GM23248 (cell line): ENCODE measurements around the gene BCL2L2.

ENCODE experiments used
- EZH2 ChIP-seq: fragments of 200-600 bp; sonication (generic); IDR thresholded peaks from 2 replicates; pipeline ENCODE4 v1.6.1; 2018; ENCODE audit warnings: antibody characterized with exemption, mild to moderate bottlenecking; ENCODE audit not compliant: insufficient read depth, poor library complexity, severe bottlenecking
- EZH2phosphoT487 ChIP-seq: fragments of 200-600 bp; sonication (generic); IDR thresholded peaks from 2 replicates; pipeline ENCODE4 v1.6.1; 2018; ENCODE audit warnings: antibody characterized with exemption, moderate library complexity, mild to moderate bottlenecking, low read depth; ENCODE audit not compliant: insufficient read depth

GRCh38 chr14:23321572-23322547 lies 15.2 kb downstream of the BCL2L2 start:
- TF ChIP-seq EZH2phosphoT487: no peak
- TF ChIP-seq EZH2: no peak
